ENCODE results near the gene EDIL3. TPM values are rescaled to one million over a fixed set of nuclear protein-coding genes. Genes with fewer than 3 reads are reported as not detected.

The EDIL3 gene
- total RNA-seq, 4 donors from 2014 or later, result 15.9 to 29.3 (median 24.8) TPM

GRCh38 chr5:84213212-84213611, 171.5 kb downstream of the EDIL3 start:
- Histone ChIP-seq H3K9me3 (no peaks in the 10 kb centered on the region), H3K4me1 (peaks cover 0 to 13% (median 0%) of the 10 kb centered on the region in 4 donors)
- 54 to 61% methylated on average over 1 of the region's 1 CpG for WGBS, 2 donors

GRCh38 chr5:84204772-84205171, 179.9 kb downstream of the EDIL3 start:
- Histone ChIP-seq H3K9me3 (no peaks in the 10 kb centered on the region), H3K4me1 (no peaks in the 10 kb centered on the region), H3K27me3 (no peaks in the 10 kb centered on the region), H3K4me3 (no peak overlapping the region), H3K36me3 (no peaks in the 10 kb centered on the region), H3K27ac (no peak overlapping the region)
- TF ChIP-seq CTCF (IDR thresholded peaks at IDR 0.05) (no peak), POLR2A (IDR thresholded peaks at IDR 0.05) (no peak), EP300 (IDR thresholded peaks at IDR 0.05) (no peak)
- DNase-seq (ENCODE audit: low spot score in 2 of 2), result no peak
- WGBS, 2 donors, result 74 to 79% methylated on average over 6 of the region's 6 CpGs

More at GRCh38 chr5:84213212-84213611, 171.5 kb downstream of the EDIL3 start:
- no peaks in the 10 kb centered on the region for H3K27me3 ChIP-seq
- no peak for TF ChIP-seq POLR2A (IDR thresholded peaks at IDR 0.05)
- no peaks in the 10 kb centered on the region for H3K36me3 ChIP-seq
- H3K4me3 ChIP-seq, result no peak overlapping the region
- no peak overlapping the region for H3K27ac ChIP-seq
- no peak for DNase-seq (ENCODE audit: low spot score in 2 of 2)

- no peaks in the 10 kb centered on the region for H3K36me3 ChIP-seq
- H3K4me3 ChIP-seq, result no peak overlapping the region
- TF ChIP-seq POLR2A (IDR thresholded peaks at IDR 0.05) (no peak), EP300 (IDR thresholded peaks at IDR 0.05) (no peak), CTCF (IDR thresholded peaks at IDR 0.05) (no peak)
- H3K9me3 ChIP-seq, result no peaks in the 10 kb centered on the region
- H3K27ac ChIP-seq, result no peak overlapping the region
- 94 to 97% methylated on average over 1 of the region's 1 CpG for WGBS, 2 donors
- no peaks in the 10 kb centered on the region for H3K4me1 ChIP-seq
- no peaks in the 10 kb centered on the region for H3K27me3 ChIP-seq
- DNase-seq (ENCODE audit: low spot score in 2 of 2), result no peak
Measured at GRCh38 chr5:84202136-84202535, 182.5 kb downstream of the EDIL3 start.

- Histone ChIP-seq H3K27ac (no peak overlapping the region), H3K9me3 (no peaks in the 10 kb centered on the region), H3K27me3 (no peaks in the 10 kb centered on the region), H3K36me3 (no peaks in the 10 kb centered on the region), H3K4me3 (no peak overlapping the region), H3K4me1 (no peaks in the 10 kb centered on the region)
- WGBS, 2 donors, result 82 to 89% methylated on average over 2 of the region's 2 CpGs
- TF ChIP-seq CTCF (IDR thresholded peaks at IDR 0.05), result no peak
- no peak for TF ChIP-seq POLR2A (IDR thresholded peaks at IDR 0.05)
- DNase-seq (ENCODE audit: low spot score in 2 of 2), result no peak
Measured at GRCh38 chr5:84197538-84197937, 187.1 kb downstream of the EDIL3 start.

DNA sequence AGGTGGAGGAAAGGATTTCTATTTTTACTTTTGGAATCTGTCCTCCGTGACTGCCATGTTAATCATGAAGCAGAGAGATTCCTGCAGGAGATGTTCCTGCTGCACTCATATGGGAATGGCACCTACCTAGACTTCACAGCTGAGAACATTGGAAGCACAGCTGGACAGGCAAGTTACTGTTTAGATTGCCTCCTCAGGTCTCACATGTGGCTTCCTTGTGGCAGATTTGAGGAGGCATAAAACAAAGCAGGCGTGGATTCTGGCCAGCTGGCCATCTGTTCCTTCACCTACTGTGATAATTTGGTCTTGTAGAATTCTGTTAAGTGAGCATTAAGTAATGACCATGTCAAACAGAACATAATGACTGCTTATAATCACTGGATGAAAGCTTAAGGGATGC, 193.4 kb downstream of the EDIL3 start:
- H3K4me1 ChIP-seq, result no peaks in the 10 kb centered on the region
- H3K4me3 ChIP-seq, result no peak overlapping the region
- no peak for DNase-seq (ENCODE audit: low spot score in 2 of 2)
- no peaks in the 10 kb centered on the region for H3K36me3 ChIP-seq
- WGBS, 2 donors, result 56 to 69% methylated on average over 2 of the region's 2 CpGs
- H3K27ac ChIP-seq, result no peak overlapping the region
- no peaks in the 10 kb centered on the region for H3K27me3 ChIP-seq
- H3K9me3 ChIP-seq, result no peaks in the 10 kb centered on the region
- TF ChIP-seq POLR2A (IDR thresholded peaks at IDR 0.05) (no peak), CTCF (IDR thresholded peaks at IDR 0.05) (no peak), EP300 (IDR thresholded peaks at IDR 0.05) (no peak)

GRCh38 chr5:84184857-84185256, 199.8 kb downstream of the EDIL3 start:
- Histone ChIP-seq H3K9me3 (no peaks in the 10 kb centered on the region), H3K27me3 (no peaks in the 10 kb centered on the region), H3K36me3 (no peaks in the 10 kb centered on the region), H3K4me1 (peaks cover 0 to 4% (median 0%) of the 10 kb centered on the region in 4 donors), H3K27ac (no peak overlapping the region), H3K4me3 (no peak overlapping the region)
- 71 to 88% methylated on average over 1 of the region's 1 CpG for WGBS, 2 donors
- TF ChIP-seq EP300 (IDR thresholded peaks at IDR 0.05), result no peak
- TF ChIP-seq POLR2A (IDR thresholded peaks at IDR 0.05), result no peak
- TF ChIP-seq CTCF (IDR thresholded peaks at IDR 0.05), result no peak
- DNase-seq (ENCODE audit: low spot score in 2 of 2), result no peak

Data from tibial nerve (tissue), 4 donors.